Mesendoderm (in vitro differentiated cells): ENCODE measurements around the gene GPR150.

Source experiments
- DNase-seq: peaks from one replicate; pipeline ENCODE4 v3.0.0; 2013
- H2AK5ac ChIP-seq: 2 replicates; pipeline ENCODE4 v1.6.1; 2013; ENCODE audit warnings: low read length, inconsistent platforms
- H2BK120ac ChIP-seq: 2 replicates; pipeline ENCODE4 v1.6.1; 2013; ENCODE audit warnings: low read depth, mild to moderate bottlenecking, low read length, moderate library complexity, mixed read lengths
- H2BK15ac ChIP-seq: replicated peaks from 2 replicates; pipeline ENCODE4 v1.6.1; 2013; ENCODE audit warnings: low read depth, mild to moderate bottlenecking, moderate library complexity
- H2BK5ac ChIP-seq: 2 replicates; pipeline ENCODE4 v1.6.1; 2013; ENCODE audit warnings: low read length, inconsistent platforms
- H3K18ac ChIP-seq: 2 replicates; pipeline ENCODE4 v1.6.1; 2013; ENCODE audit warnings: mild to moderate bottlenecking, low read length, mixed read lengths
- H3K23ac ChIP-seq: one replicate; pipeline ENCODE4 v1.6.1; 2013; ENCODE audit warnings: low read length
- H3K27ac ChIP-seq: 2 replicates; pipeline ENCODE4 v1.5.1; 2013; ENCODE audit warnings: low read depth, mild to moderate bottlenecking, inconsistent platforms, low read length, moderate library complexity
- H3K27me3 ChIP-seq: 2 replicates; pipeline ENCODE4 v1.6.1; 2013; ENCODE audit warnings: low read length, control low read depth, mild to moderate bottlenecking, inconsistent platforms; ENCODE audit not compliant: insufficient read depth, poor library complexity
- H3K36me3 ChIP-seq: 2 replicates; pipeline ENCODE4 v1.6.1; 2013; ENCODE audit warnings: low read length, inconsistent platforms; ENCODE audit not compliant: control insufficient read depth, insufficient read depth
- H3K4ac ChIP-seq: one replicate; pipeline ENCODE4 v1.6.1; 2013; ENCODE audit warnings: low read depth, mild to moderate bottlenecking, low read length, moderate library complexity
- H3K4me1 ChIP-seq: 2 replicates; pipeline ENCODE4 v1.6.1; 2013; ENCODE audit warnings: low read depth, low read length, inconsistent platforms; ENCODE audit not compliant: control insufficient read depth
- H3K4me2 ChIP-seq: 2 replicates; pipeline ENCODE4 v1.6.1; 2013; ENCODE audit warnings: low read length
- H3K4me3 ChIP-seq: 2 replicates; pipeline ENCODE4 v1.5.1; 2013; ENCODE audit warnings: mild to moderate bottlenecking, low read length
- H3K56ac ChIP-seq: one replicate; pipeline ENCODE4 v1.6.1; 2013; ENCODE audit warnings: low read length
- H3K79me1 ChIP-seq: 2 replicates; pipeline ENCODE4 v1.6.1; 2013; ENCODE audit warnings: low read length, inconsistent platforms
- H3K79me2 ChIP-seq: 2 replicates; pipeline ENCODE4 v1.6.1; 2013; ENCODE audit warnings: mild to moderate bottlenecking, low read length; ENCODE audit not compliant: control insufficient read depth, insufficient read depth
- H3K9ac ChIP-seq: 2 replicates; pipeline ENCODE4 v1.6.1; 2013; ENCODE audit warnings: low read length, inconsistent platforms
- H4K5ac ChIP-seq: one replicate; pipeline ENCODE4 v1.6.1; 2013; ENCODE audit warnings: low read length
- H4K8ac ChIP-seq: one replicate; pipeline ENCODE4 v1.6.1; 2013; ENCODE audit warnings: low read depth, mild to moderate bottlenecking, control low read depth, low read length, moderate library complexity
- WGBS: extraction: QIAGEN DNeasy Blood & Tissue Kit; methylation state at CpG from one replicate; pipeline ENCODE4 v1.1.7; 2013; ENCODE audit warnings: low lambda C conversion rate, missing lambda C conversion rate; ENCODE audit not compliant: insufficient coverage; ENCODE audit errors: extremely low coverage; 5-methylcytosine and 5-hydroxymethylcytosine counted together

GPR150 gene

GRCh38 chr5:95667678-95668077 lies 47.8 kb downstream of the GPR150 start:
- Histone ChIP-seq H2BK5ac (peak overlapping the region; percentile 39), H3K4ac (no peak overlapping the region), H4K5ac (no peak overlapping the region), H2BK120ac (no peak overlapping the region), H3K4me1 (peaks cover 13% of the 10 kb centered on the region), H2AK5ac (peak overlapping the region; percentile 76), H3K4me2 (no peak overlapping the region), H3K36me3 (no peaks in the 10 kb centered on the region), H3K9ac (no peak overlapping the region), H3K23ac (no peak overlapping the region), H3K79me1 (no peaks in the 10 kb centered on the region), H3K27me3 (no peaks in the 10 kb centered on the region), H3K27ac (no peak overlapping the region), H3K18ac (peak overlapping the region; percentile 64), H3K56ac (peak overlapping the region; percentile 30), H4K8ac (no peak overlapping the region), H2BK15ac (peak overlapping the region; percentile 59), H3K4me3 (no peak overlapping the region), H3K79me2 (no peaks in the 10 kb centered on the region)
- DNase-seq = no peak

- H3K56ac ChIP-seq = no peak overlapping the region
- DNase-seq = no peak
- no peak overlapping the region for H3K27ac ChIP-seq
Observed at GRCh38 chr5:95668216-95668615, 48.3 kb downstream of the GPR150 start.

GRCh38 chr5:95668728-95669127 lies 48.8 kb downstream of the GPR150 start:
- Histone ChIP-seq H3K4me3 (no peak overlapping the region), H3K36me3 (no peaks in the 10 kb centered on the region), H3K9ac (peak overlapping the region; percentile 21), H3K79me2 (no peaks in the 10 kb centered on the region), H3K23ac (no peak overlapping the region), H3K18ac (peak overlapping the region; percentile 90), H2BK5ac (peak overlapping the region; percentile 89), H4K5ac (no peak overlapping the region), H2BK120ac (peak overlapping the region; percentile 73), H2AK5ac (peak overlapping the region; percentile 65), H4K8ac (peak overlapping the region; percentile 88), H3K4ac (peak overlapping the region; percentile 31), H3K27ac (peak overlapping the region; percentile 91), H2BK15ac (no peak overlapping the region), H3K4me2 (no peak overlapping the region), H3K4me1 (peaks cover 13% of the 10 kb centered on the region), H3K56ac (peak overlapping the region; percentile 68), H3K27me3 (no peaks in the 10 kb centered on the region), H3K79me1 (no peaks in the 10 kb centered on the region)
- DNase-seq = no peak
- no CpG with 5 or more reads among the region's 1 CpG for WGBS

More at GRCh38 chr5:95668216-95668615, 48.3 kb downstream of the GPR150 start:
- no peak overlapping the region for H3K4me3 ChIP-seq
- no peak overlapping the region for H2BK120ac ChIP-seq
- no peak overlapping the region for H2BK5ac ChIP-seq
- no peak overlapping the region for H3K18ac ChIP-seq
- no peaks in the 10 kb centered on the region for H3K79me1 ChIP-seq
- H2AK5ac ChIP-seq = no peak overlapping the region
- no peaks in the 10 kb centered on the region for H3K27me3 ChIP-seq
- peaks cover 13% of the 10 kb centered on the region for H3K4me1 ChIP-seq
- no peaks in the 10 kb centered on the region for H3K36me3 ChIP-seq
- no peaks in the 10 kb centered on the region for H3K79me2 ChIP-seq
- no peak overlapping the region for H4K5ac ChIP-seq
- H3K4ac ChIP-seq = no peak overlapping the region
- no peak overlapping the region for H3K23ac ChIP-seq
- no peak overlapping the region for H2BK15ac ChIP-seq
- H3K4me2 ChIP-seq = no peak overlapping the region
- H4K8ac ChIP-seq = no peak overlapping the region
- no peak overlapping the region for H3K9ac ChIP-seq

GRCh38 chr5:95669540-95669939 lies 49.7 kb downstream of the GPR150 start:
- no peak overlapping the region for H4K8ac ChIP-seq
- H2AK5ac ChIP-seq = no peak overlapping the region
- no peaks in the 10 kb centered on the region for H3K27me3 ChIP-seq
- no peak overlapping the region for H2BK15ac ChIP-seq
- H2BK120ac ChIP-seq = peak overlapping the region; percentile 48
- H3K4me2 ChIP-seq = no peak overlapping the region
- WGBS = no CpG with 5 or more reads among the region's 4 CpGs
- no peaks in the 10 kb centered on the region for H3K79me2 ChIP-seq
- H3K18ac ChIP-seq = peak overlapping the region; percentile 93
- peak overlapping the region; percentile 91 for H3K27ac ChIP-seq
- no peak overlapping the region for H3K23ac ChIP-seq
- DNase-seq = peak; percentile 99
- H4K5ac ChIP-seq = no peak overlapping the region
- no peaks in the 10 kb centered on the region for H3K79me1 ChIP-seq
- H3K4ac ChIP-seq = peak overlapping the region; percentile 72
- H3K9ac ChIP-seq = peak overlapping the region; percentile 7
- peak overlapping the region; percentile 40 for H3K56ac ChIP-seq
- peaks cover 13% of the 10 kb centered on the region for H3K4me1 ChIP-seq
- no peak overlapping the region for H3K4me3 ChIP-seq
- peak overlapping the region; percentile 36 for H2BK5ac ChIP-seq
- H3K36me3 ChIP-seq = no peaks in the 10 kb centered on the region

DNA sequence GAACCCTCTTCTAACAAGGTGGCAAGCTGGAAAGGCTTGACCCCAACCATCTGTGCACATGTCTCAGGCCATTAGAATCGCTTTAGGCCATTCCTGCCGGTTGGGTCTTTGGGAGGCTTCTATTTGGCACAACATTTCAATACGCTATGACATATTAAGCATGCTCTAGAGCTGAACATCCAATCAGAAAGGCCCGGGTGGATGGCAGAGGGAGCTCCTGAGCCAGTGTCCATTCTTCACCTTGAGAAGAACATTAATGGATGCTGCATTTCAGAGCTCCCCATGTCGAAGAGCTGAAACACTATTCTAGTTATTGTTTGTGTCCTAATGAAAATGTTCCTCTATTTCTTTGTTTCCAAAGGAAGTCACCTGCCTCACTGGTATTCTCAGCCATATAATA lies 50.1 kb downstream of the GPR150 start:
- H3K79me1 ChIP-seq = no peaks in the 10 kb centered on the region
- H3K18ac ChIP-seq = peak overlapping the region; percentile 93
- peaks cover 13% of the 10 kb centered on the region for H3K4me1 ChIP-seq
- peak overlapping the region; percentile 36 for H2BK5ac ChIP-seq
- H2BK120ac ChIP-seq = peak overlapping the region; percentile 48
- peak overlapping the region; percentile 98 for H2AK5ac ChIP-seq
- H3K79me2 ChIP-seq = no peaks in the 10 kb centered on the region
- no peak overlapping the region for H3K4me3 ChIP-seq
- H3K27ac ChIP-seq = peak overlapping the region; percentile 62
- no peak overlapping the region for H4K8ac ChIP-seq
- H3K4ac ChIP-seq = peak overlapping the region; percentile 72
- H3K23ac ChIP-seq = no peak overlapping the region
- H3K56ac ChIP-seq = peak overlapping the region; percentile 40
- no CpG with 5 or more reads among the region's 5 CpGs for WGBS
- no peaks in the 10 kb centered on the region for H3K27me3 ChIP-seq
- H4K5ac ChIP-seq = no peak overlapping the region
- no peak for DNase-seq
- no peaks in the 10 kb centered on the region for H3K36me3 ChIP-seq
- no peak overlapping the region for H3K4me2 ChIP-seq
- H2BK15ac ChIP-seq = no peak overlapping the region
- H3K9ac ChIP-seq = peak overlapping the region; percentile 7

- peak overlapping the region; percentile 36 for H2BK5ac ChIP-seq
- DNase-seq = no peak
- H4K5ac ChIP-seq = no peak overlapping the region
- H3K27me3 ChIP-seq = no peaks in the 10 kb centered on the region
- no peaks in the 10 kb centered on the region for H3K36me3 ChIP-seq
- no peak overlapping the region for H2BK120ac ChIP-seq
- H3K4me3 ChIP-seq = no peak overlapping the region
- H3K56ac ChIP-seq = peak overlapping the region; percentile 40
- H3K4me2 ChIP-seq = no peak overlapping the region
- no peak overlapping the region for H2BK15ac ChIP-seq
- H3K79me1 ChIP-seq = no peaks in the 10 kb centered on the region
- H3K4ac ChIP-seq = peak overlapping the region; percentile 78
- peaks cover 13% of the 10 kb centered on the region for H3K4me1 ChIP-seq
- H3K79me2 ChIP-seq = no peaks in the 10 kb centered on the region
- H3K27ac ChIP-seq = peak overlapping the region; percentile 13
- H2AK5ac ChIP-seq = peak overlapping the region; percentile 98
- peak overlapping the region; percentile 59 for H3K23ac ChIP-seq
- H4K8ac ChIP-seq = no peak overlapping the region
- peak overlapping the region; percentile 93 for H3K18ac ChIP-seq
- no CpG with 5 or more reads among the region's 3 CpGs for WGBS
- H3K9ac ChIP-seq = no peak overlapping the region
Observed at GRCh38 chr5:95670568-95670967, 50.7 kb downstream of the GPR150 start.
